Mucosa of gallbladder (tissue), 1 donor: Measurements from ENCODE around the gene ZNF185. TPM values are rescaled to one million over a fixed set of nuclear protein-coding genes. Genes with fewer than 3 reads are reported as not detected.

Experiments used
- DNase-seq: peaks from one replicate; pipeline ENCODE4 v3.0.0-alpha.2; 2020; ENCODE audit warnings: low spot score
- total RNA-seq: library from RNA; stranded (reverse); gene quantifications from one replicate; pipeline ENCODE4 v1.2.1, GENCODE V29; 2021
- donor health status: DM: no; HTN: no; CAD: no.

The ZNF185 gene
- total RNA-seq: 16.5 TPM

GRCh38 chrX:152897222-152898131 is at the start of gene ZNF185:
Gene ZNF185 (plus strand): TSS chrX:152898067. CDS start chrX:152914490, 16,423 bp downstream.
- peak; percentile 30 for DNase-seq

DNA sequence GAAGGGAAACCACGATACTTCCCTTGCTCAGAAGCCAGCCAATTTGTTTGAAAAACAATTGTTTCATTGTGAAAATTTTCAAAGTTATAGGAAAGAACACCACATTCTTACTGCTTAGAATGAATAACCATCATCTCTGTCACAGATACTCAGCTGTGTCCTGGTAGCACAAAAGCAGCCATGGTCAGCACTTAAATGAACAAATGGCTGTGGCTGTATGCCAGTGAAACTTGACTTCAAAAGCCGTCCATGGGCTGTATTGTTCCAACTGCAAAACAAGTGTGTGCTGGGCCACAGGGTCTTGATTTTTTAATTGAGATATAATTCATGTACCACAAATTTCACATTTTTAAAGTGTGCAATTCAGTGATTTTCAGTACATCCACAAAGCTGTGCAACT is 47.4 kb upstream of the ZNF185 start:
- no peak for DNase-seq

- DNase-seq: no peak
Observed at GRCh38 chrX:152853986-152854385, 43.9 kb upstream of the ZNF185 start.

GRCh38 chrX:152861116-152861515 is 36.8 kb upstream of the ZNF185 start:
- DNase-seq: no peak

GRCh38 chrX:152861826-152862225 is 36.0 kb upstream of the ZNF185 start:
- no peak for DNase-seq

GRCh38 chrX:152865232-152865920 is 32.5 kb upstream of the ZNF185 start:
- DNase-seq: no peak

- DNase-seq: no peak
Observed at GRCh38 chrX:152866386-152866785, 31.5 kb upstream of the ZNF185 start.

DNA sequence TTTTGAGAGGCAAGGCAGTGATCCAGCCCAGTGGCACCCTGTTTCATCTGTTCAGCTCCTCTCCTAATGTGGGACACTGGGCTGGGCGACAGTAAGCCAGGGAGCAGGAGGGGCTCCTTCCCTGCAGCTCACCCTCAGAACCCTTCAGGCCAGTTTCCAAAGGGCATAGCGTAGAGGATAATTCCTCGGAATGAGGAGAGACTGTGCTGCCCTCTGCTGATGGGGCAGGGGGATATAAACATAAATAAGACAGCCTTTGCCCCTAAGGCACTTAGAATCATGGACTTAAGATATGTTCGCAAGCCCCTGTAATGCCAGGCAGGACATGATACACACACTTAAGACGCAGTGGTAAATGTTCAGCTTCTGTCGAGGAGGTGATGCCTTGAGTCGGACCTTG is 27.9 kb upstream of the ZNF185 start:
- DNase-seq: no peak

- no peak for DNase-seq
Observed at GRCh38 chrX:152871260-152871659, 26.6 kb upstream of the ZNF185 start.

DNA sequence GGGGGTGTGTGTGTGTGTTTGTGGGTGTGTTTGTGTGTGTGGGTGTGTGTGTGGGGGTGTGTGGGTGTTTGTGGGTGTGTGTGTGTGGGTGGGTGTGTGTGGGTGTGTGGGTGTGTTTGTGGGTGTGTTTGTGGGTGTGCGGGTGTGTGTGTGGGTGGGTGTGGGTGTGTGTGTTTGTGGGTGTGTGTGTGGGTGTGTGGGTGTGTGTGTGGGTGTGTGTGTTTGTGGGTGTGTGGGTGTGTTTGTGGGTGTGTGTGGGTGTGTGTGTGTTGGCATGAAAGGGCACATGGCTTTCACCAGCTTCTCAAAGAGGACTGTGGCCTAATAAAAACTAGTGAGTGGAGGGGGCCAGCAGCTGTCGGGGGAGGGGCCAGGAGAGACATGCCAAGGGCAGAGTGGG is 25.3 kb upstream of the ZNF185 start:
- DNase-seq: no peak

DNA sequence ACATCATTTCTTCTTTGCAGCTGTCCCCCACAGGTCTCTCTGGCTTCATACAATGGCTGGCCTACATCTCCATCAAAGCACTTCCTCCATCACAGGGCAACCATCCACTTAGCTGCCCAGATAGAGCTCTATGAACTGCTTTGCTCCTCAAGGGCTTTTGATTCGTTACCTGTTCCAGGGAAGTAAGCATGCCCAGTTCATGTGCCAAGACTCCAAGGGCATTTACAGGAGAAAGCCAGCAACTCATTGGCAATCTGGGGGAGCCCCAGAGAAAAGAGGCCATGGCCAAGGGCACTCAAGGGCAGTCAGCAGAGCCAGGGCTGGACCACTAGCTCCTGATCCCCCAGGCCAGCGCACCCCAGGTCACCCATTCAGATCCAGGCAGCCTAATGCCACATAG is 24.5 kb upstream of the ZNF185 start:
- DNase-seq: no peak

DNA sequence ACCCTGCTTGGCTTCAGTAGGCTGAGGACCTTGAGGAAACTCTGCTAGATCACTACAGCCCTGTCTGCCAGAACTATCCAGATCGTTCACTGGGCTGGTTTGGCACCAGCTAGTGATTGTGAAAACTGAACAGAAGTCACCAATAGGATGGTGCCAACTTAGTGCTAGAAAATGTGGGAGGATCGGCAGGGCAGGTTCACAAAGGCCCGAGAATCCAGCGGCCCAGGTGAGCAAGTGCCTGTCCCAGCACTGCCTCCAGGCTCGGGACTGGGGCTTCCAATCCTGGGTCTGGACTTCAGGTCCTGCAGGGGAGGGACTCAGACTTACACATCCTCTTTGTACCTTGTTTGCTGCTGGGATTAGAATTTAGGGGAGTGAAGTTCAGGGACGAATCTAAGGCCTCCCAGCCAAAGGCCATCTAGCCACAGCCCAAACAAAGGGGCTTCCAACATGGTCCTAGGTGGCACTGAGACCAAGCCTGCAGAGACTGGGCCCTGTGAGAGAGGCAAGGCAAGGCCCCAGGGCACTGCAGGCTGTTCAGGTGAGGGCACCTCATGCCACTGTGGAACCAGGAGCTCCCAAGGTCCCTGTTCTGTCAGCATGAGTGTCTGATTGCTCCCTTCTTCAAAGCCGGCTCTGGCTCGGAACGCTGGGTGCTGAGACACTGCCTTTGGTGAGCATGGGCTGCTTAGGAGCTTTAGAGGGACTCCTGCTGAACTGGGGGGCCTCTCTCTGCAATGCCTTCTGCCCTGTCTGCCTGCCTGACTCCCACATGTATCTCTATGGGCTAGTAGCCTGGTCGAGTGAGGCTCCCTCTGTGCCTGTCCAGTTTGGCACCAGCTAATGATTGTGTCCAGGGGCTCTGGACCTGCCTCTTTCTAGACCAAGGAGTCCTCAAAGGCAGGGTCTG is 20.7 kb upstream of the ZNF185 start:
- DNase-seq: no peak

GRCh38 chrX:152878976-152879755 is 18.7 kb upstream of the ZNF185 start:
- no peak for DNase-seq

- DNase-seq: no peak
Observed at GRCh38 chrX:152881289-152881688, 16.6 kb upstream of the ZNF185 start.

DNA sequence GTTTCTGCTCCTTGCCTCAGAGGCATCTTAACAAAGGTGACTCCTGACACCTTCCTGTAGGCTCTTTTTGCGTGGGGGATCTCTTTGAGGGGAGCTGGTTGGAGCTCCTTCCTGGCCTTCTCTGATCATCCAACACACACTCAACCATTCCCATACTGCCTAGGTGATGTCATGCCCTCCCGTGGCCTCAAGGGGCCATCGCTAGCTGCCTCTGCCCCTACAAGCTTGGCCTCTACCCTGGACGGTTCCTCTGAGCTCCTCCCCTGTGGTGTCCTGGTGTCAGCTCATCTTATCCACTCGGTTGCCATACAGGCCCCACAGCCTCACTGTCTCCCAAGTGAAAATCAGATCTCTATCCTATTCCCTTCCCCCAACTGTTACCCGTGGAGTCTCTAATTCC is 13.7 kb upstream of the ZNF185 start:
- DNase-seq: no peak

- DNase-seq: no peak
Observed at GRCh38 chrX:152886716-152887115, 11.2 kb upstream of the ZNF185 start.

DNA sequence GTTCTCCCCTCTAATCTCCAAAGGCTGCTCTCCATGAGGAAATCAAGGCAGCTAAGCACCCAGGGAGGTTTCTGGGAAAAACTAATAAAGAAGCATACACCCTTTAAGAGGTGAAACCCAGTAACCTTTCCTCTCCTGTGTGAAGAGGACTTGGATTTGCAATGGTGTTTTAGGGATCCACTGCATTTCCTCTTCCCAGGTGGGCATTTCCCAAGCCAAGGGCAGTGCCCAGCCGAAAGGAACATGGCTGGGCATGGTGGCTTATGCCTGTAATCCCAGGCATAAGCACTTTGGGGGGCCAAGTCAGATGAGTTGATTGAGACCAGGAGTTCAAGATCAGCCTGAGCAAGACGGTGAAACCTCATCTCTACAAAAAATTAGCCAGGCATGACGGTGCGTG is 5.4 kb upstream of the ZNF185 start:
- no peak for DNase-seq

DNA sequence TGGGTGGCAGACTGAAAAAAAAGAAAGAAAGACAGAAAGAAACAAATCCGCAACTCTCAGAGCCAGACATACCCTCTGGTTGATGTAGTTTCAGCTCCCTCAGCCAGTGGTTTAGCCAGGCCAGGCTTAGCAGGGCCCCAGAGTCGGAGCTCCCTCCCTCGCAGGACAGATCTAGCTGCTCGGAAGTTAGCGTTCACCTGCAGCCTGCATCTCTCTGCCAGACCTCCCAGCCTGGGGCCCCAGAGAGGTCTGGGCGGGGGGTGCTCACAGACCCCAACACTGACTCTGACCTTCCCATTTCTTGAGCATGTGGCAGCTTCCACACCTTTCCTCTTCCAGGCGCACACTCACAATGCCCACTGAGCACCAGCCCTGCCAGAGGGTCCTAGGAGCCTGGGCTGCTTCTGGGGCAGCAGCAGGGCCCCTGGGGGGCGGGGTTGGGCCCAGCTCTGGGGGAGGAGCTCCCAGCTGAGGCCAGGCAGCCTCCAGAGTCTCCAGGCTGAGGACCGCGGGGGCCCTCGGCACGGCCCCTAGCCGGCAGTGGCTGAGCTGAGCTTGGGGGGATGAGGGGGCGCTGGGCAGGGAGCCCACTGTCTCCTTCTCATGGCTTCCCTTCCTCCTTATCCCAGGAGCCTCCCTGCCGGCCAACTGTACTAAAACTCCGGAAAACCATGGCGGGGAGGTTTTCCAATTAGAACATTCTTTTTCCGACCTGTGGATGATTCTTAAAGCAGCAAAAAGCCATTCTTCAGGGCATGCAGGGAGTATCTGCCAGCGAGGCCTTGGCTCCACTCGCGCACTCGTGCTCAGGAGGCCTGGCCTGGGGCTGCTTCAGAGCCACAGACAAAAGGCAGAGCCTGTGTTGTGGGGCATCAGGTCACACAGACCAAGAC is 4.6 kb upstream of the ZNF185 start:
- no peak for DNase-seq

DNA sequence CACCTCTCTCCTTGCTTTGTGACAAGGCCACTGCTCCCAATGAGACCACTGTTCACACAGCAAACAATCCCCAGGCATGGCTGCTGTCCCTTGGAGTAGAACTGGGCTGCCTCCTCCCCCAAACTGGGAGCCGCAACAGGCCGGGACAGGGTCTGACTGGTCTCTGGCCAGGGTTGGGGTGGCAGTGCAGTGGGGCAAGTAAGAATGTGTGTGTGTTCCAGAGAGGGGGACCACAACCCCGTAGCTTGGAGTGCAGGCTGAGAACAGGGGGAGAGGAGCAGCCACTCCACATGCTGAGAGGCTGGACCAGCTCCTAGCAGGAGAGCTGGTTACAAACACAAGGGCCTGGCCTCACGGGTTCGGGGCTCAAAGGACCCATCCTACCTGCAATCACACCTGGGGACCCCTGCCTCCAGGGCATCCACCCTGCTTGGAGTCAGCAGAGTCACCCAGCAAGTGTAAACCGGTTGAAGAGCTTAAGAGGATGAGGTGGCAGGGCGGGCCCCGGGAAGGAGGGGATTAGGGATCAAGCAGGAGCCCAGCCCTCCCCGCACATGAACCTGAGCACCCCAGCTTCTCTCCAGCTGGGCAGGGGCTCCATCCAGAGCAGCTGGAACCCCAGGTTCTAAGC is 3.8 kb upstream of the ZNF185 start:
- no peak for DNase-seq

GRCh38 chrX:152895121-152895520 is 2.7 kb upstream of the ZNF185 start:
- DNase-seq: no peak
